AG08395 (cell line): ENCODE measurements around the gene PGP.
"Not testable (repeated sequence)": the region's sequence is repeated elsewhere in the genome, so short reads cannot be mapped to it uniquely, and the experiment has no call there.

ENCODE experiments used
- DNase-seq: peaks from one replicate; pipeline ENCODE4 v3.0.0; 2012; ENCODE audit warnings: mixed read lengths, low spot score

Gene PGP

GRCh38 chr16:2216330-2216729 is 1.7 kb upstream of the PGP start:
- no peak for DNase-seq

- DNase-seq: no peak
These were observed 572 bp downstream of the PGP start for GRCh38 chr16:2213817-2214718.

GRCh38 chr16:2212362-2213324 is 2.0 kb downstream of the PGP start:
- no peak for DNase-seq

- no peak for DNase-seq
These were observed 2.7 kb downstream of the PGP start for GRCh38 chr16:2211923-2212347.

- no peak for DNase-seq
These were observed 4.0 kb downstream of the PGP start, which contains the start of gene BRICD5 for GRCh38 chr16:2210386-2211365. Gene BRICD5, minus strand, starts transcription at chr16:2210863. Its CDS starts 30 bp downstream, at chr16:2210833.

- no peak for DNase-seq
These were observed 4.7 kb downstream of the PGP start for GRCh38 chr16:2210009-2210332.

GRCh38 chr16:2209258-2210008 is 5.2 kb downstream of the PGP start:
- DNase-seq: no peak

- no peak for DNase-seq
These were observed 5.9 kb downstream of the PGP start for GRCh38 chr16:2208772-2209171.

- DNase-seq: no peak
These were observed 6.3 kb downstream of the PGP start for GRCh38 chr16:2208308-2208707.

GRCh38 chr16:2207872-2208271 is 6.8 kb downstream of the PGP start:
- no peak for DNase-seq

- DNase-seq: no peak
These were observed 7.7 kb downstream of the PGP start for GRCh38 chr16:2206780-2207433.

GRCh38 chr16:2206420-2206779 is 8.2 kb downstream of the PGP start:
- no peak for DNase-seq

- DNase-seq: no peak
These were observed 8.7 kb downstream of the PGP start for GRCh38 chr16:2205967-2206313.

- DNase-seq: peak; percentile 99
These were observed 9.3 kb downstream of the PGP start, which contains the start of gene MLST8 for GRCh38 chr16:2205104-2205966. Gene MLST8, plus strand, starts transcription at chr16:2205454. Its CDS starts 632 bp downstream, at chr16:2206086.

- DNase-seq: no peak
These were observed 10.1 kb downstream of the PGP start for GRCh38 chr16:2204416-2205103.

GRCh38 chr16:2203119-2203688 is 11.4 kb downstream of the PGP start:
- not testable (repeated sequence) for DNase-seq

GRCh38 chr16:2200313-2200712 is 14.3 kb downstream of the PGP start:
- DNase-seq: no peak

- no peak for DNase-seq
These were observed 15.0 kb downstream of the PGP start for GRCh38 chr16:2199621-2200139.
